HCT116 (cell line): ENCODE results near the gene SH3PXD2A. TPM values are rescaled to one million over a fixed set of nuclear protein-coding genes. Genes with fewer than 3 reads are reported as not detected.

Experiments
- ATAC-seq: fragments of 200-7000 bp; cut with Tn5 transposase; 2 replicates; pipeline ENCODE4 v1.9.1; 2020; ENCODE audit warnings: mild to moderate bottlenecking, moderate library complexity
- BruUV-seq: library from RNA; stranded (reverse); fragments of 400-500 nt; replicated peaks from 2 replicates; lab custom pipeline; 2021; lab: Mats Ljungman, UMichigan
- CTCF ChIA-PET: fragments of 300-600 bp; sonication (Branson Sonifier 250); formaldehyde crosslinking; loops from one replicate; lab custom pipeline; 2021; ENCODE audit warnings: antibody characterized with exemption; lab: Charles Lee
- POLR2A ChIA-PET: fragments of 300-600, 350-600 bp; sonication (Branson Sonifier 250); formaldehyde crosslinking; loops from one replicate; lab custom pipeline; 2021; ENCODE audit warnings: antibody characterized with exemption; lab: Charles Lee
- RAD21 ChIA-PET, 2 experiments: fragments of 300-600 bp; sonication (Branson Sonifier 250); formaldehyde crosslinking; loops; one replicate each; lab custom pipeline; 2023; ENCODE audit warnings: low total read pairs in 2 of 2; ENCODE audit not compliant: uncharacterized antibody in 2 of 2, unreplicated experiment in 2 of 2, low non-redundant PET in 1 of 2; lab: Charles Lee
- DNase-seq: peaks from one replicate; pipeline ENCODE4 v3.0.0-alpha.2; 2010; ENCODE audit warnings: low read depth, low spot score
- H2AFZ ChIP-seq: fragments of 200-600 bp; shearing (Covaris generic), sonication (generic); 2 replicates; pipeline ENCODE4 v1.6.1; 2017; ENCODE audit warnings: low read depth, mixed run types, mixed read lengths, antibody characterized with exemption, low read length; ENCODE audit not compliant: poor library complexity, severe bottlenecking
- H3K27ac ChIP-seq: 2 replicates; pipeline ENCODE4 v1.5.1; 2012; ENCODE audit warnings: low read depth, low read length
- H3K27me3 ChIP-seq: fragments of 200-600 bp; sonication (generic); 2 replicates; pipeline ENCODE4 v1.6.1; 2016; ENCODE audit warnings: mixed run types, low read length, mixed read lengths; ENCODE audit not compliant: insufficient read depth
- H3K36me3 ChIP-seq, 2 experiments: fragments of 200-500 bp in 1 of 2; fragments of 200-600 bp in 1 of 2; sonication (Bioruptor generic) in 1 of 2; sonication (generic) in 1 of 2; 2 replicates each; pipeline versions ENCODE4 v1.5.1 to v1.6.1; 2014 to 2016; ENCODE audit warnings: low read length in 2 of 2, inconsistent platforms in 1 of 2, mixed read lengths in 1 of 2, mixed run types in 1 of 2; ENCODE audit not compliant: insufficient read depth in 2 of 2, control insufficient read depth in 1 of 2
- H3K4me1 ChIP-seq, 2 experiments: fragments of 200-600 bp in 1 of 2; sonication (generic) in 1 of 2; 2 replicates each; pipeline versions ENCODE4 v1.5.1 to v1.6.1; 2012 to 2017; ENCODE audit warnings: low read length in 2 of 2, inconsistent platforms in 1 of 2, mild to moderate bottlenecking in 1 of 2, mixed read lengths in 1 of 2, mixed run types in 1 of 2, moderate library complexity in 1 of 2; ENCODE audit not compliant: insufficient read depth in 2 of 2, control insufficient read depth in 1 of 2
- H3K4me2 ChIP-seq: fragments of 200-600 bp; sonication (generic); 2 replicates; pipeline ENCODE4 v1.6.1; 2017; ENCODE audit warnings: mixed run types, low read length, mixed read lengths
- H3K4me3 ChIP-seq, 2 experiments: fragments of 200-600 bp in 1 of 2; sonication (generic) in 1 of 2; replicated peaks in 1 of 2; 2 replicates each; pipeline ENCODE4 v1.5.1; 2011 to 2016; ENCODE audit warnings: low read length in 2 of 2, control low read depth in 1 of 2, low read depth in 1 of 2, mild to moderate bottlenecking in 1 of 2, mixed read lengths in 1 of 2, mixed run types in 1 of 2
- H3K79me2 ChIP-seq: fragments of 200-600 bp; sonication (generic); 2 replicates; pipeline ENCODE4 v1.6.1; 2017; ENCODE audit warnings: mild to moderate bottlenecking, mixed run types, low read length, moderate library complexity, mixed read lengths; ENCODE audit not compliant: insufficient read depth
- H3K9ac ChIP-seq: fragments of 200-600 bp; sonication (generic); 2 replicates; pipeline ENCODE4 v1.6.1; 2016; ENCODE audit warnings: low read length, mixed read lengths
- H3K9me2 ChIP-seq: fragments of 200-600 bp; sonication (generic), shearing (Covaris generic); 2 replicates; pipeline ENCODE4 v1.6.1; 2017; ENCODE audit warnings: mixed run types, mild to moderate bottlenecking, moderate library complexity; ENCODE audit not compliant: insufficient read depth
- H3K9me3 ChIP-seq, 2 experiments: fragments of 200-500 bp in 1 of 2; fragments of 200-600 bp in 1 of 2; sonication (Bioruptor generic) in 1 of 2; sonication (generic) in 1 of 2; 2 replicates each; pipeline ENCODE4 v1.6.1; 2014 to 2017; ENCODE audit warnings: low read length in 2 of 2, mixed read lengths in 2 of 2, inconsistent platforms in 1 of 2, low read depth in 1 of 2, mild to moderate bottlenecking in 1 of 2, mixed run types in 1 of 2, moderate library complexity in 1 of 2; ENCODE audit not compliant: control insufficient read depth in 1 of 2, insufficient read depth in 1 of 2
- H4K20me1 ChIP-seq: fragments of 200-600 bp; sonication (generic), shearing (Covaris generic); 2 replicates; pipeline ENCODE4 v1.6.1; 2017; ENCODE audit warnings: mixed run types, mild to moderate bottlenecking, moderate library complexity; ENCODE audit not compliant: insufficient read depth
- CBX3 ChIP-seq: IDR thresholded peaks from 2 replicates; pipeline ENCODE4 v1.6.1; 2012; ENCODE audit warnings: low read depth
- EGR1 ChIP-seq: IDR thresholded peaks from 2 replicates; pipeline ENCODE4 v1.6.1; 2012; ENCODE audit warnings: low read depth
- FOSL1 ChIP-seq: IDR thresholded peaks from 2 replicates; pipeline ENCODE4 v1.6.1; 2012; ENCODE audit warnings: low read depth
- JUND ChIP-seq: IDR thresholded peaks from 2 replicates; pipeline ENCODE4 v1.6.1; 2012
- REST ChIP-seq: IDR thresholded peaks from 2 replicates; pipeline ENCODE4 v1.6.1; 2012; ENCODE audit warnings: low read depth
- SIN3A ChIP-seq: IDR thresholded peaks from 2 replicates; pipeline ENCODE4 v1.6.1; 2012; ENCODE audit warnings: low read depth
- SRF ChIP-seq: IDR thresholded peaks from 2 replicates; pipeline ENCODE4 v1.6.1; 2012; ENCODE audit warnings: low read depth
- YY1 ChIP-seq: IDR thresholded peaks from 2 replicates; pipeline ENCODE4 v1.6.1; 2011; ENCODE audit warnings: low read length, low read depth, moderate library complexity, mild to moderate bottlenecking; ENCODE audit not compliant: insufficient replicate concordance; ENCODE audit errors: extremely low read depth
- ZFX ChIP-seq: fragments of 450-650 bp; IDR thresholded peaks from 2 replicates; pipeline ENCODE4 v1.6.1; 2017
- ZNF274 ChIP-seq: fragments of 200-500 bp; sonication (Bioruptor generic); IDR thresholded peaks from 2 replicates; pipeline ENCODE4 v1.6.1; 2014; ENCODE audit warnings: mild to moderate bottlenecking, low read depth, low read length, inconsistent platforms
- intact Hi-C: fragments of 100-400 bp; cut with micrococcal nuclease; formaldehyde crosslinking; loops from 2 replicates; pipeline ENCODE4 v1.10.0; 2022
- total RNA-seq: library from RNA; stranded (reverse); gene quantifications from one replicate; pipeline ENCODE4 v1.2.1, GENCODE V29; 2021; ENCODE audit not compliant: unreplicated experiment
- TF ChIP-seq, protein P1 (sequence below): IDR thresholded peaks from 2 replicates; pipeline ENCODE4 v1.6.1; 2012
- TF ChIP-seq, protein P2 (sequence below): IDR thresholded peaks from 2 replicates; pipeline ENCODE4 v1.6.1; 2012

SH3PXD2A gene
- total RNA-seq, 1 experiment from 2014 or later, result 8.7 TPM

DNA sequence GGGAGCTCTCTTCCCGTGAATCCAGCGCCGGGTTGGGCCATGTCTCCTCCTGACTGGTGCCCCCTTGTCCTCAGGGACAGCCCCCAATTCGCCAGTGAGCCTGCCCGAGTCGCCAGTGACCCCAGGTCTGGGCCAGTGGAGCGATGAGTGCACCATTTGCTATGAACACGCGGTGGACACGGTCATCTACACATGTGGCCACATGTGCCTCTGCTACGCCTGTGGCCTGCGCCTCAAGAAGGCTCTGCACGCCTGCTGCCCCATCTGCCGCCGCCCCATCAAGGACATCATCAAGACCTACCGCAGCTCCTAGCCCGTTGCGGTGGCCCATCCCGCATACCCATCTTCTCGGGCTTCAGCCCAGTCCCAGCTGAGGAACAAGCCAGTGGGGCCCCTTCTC, 265.3 kb downstream of the SH3PXD2A start:
- ChIA-PET POLR2A (no interaction called here), CTCF (interaction anchor here (1.1 to 2.1 kb wide), 2 partner anchors 47 to 97 kb away, joined by 4 read pairs; no protein-coding TSS in a partner anchor), RAD21 (interaction anchor here in 1 of 2 experiments (1.0 kb wide), 1 partner anchor 96 kb away, joined by 4 read pairs; no protein-coding TSS in a partner anchor)
- Histone ChIP-seq H3K4me1 (no peaks in the 10 kb centered on the region), H3K4me2 (no peak overlapping the region), H3K4me3 (no peak overlapping the region), H3K9me3 (no peaks in the 10 kb centered on the region), H3K9me2 (no peaks in the 10 kb centered on the region), H4K20me1 (no peaks in the 10 kb centered on the region), H3K79me2 (no peaks in the 10 kb centered on the region), H3K9ac (no peak overlapping the region), H3K36me3 (no peaks in the 10 kb centered on the region), H2AFZ (no peak overlapping the region), H3K27ac (no peak overlapping the region), H3K27me3 (no peaks in the 10 kb centered on the region)
- DNase-seq, result no peak
- intact Hi-C loops, result no loop called here
- no peak for ATAC-seq
- no TSS peak for BruUV-seq
- no peak for TF ChIP-seq REST
- TF ChIP-seq, protein P1, sequence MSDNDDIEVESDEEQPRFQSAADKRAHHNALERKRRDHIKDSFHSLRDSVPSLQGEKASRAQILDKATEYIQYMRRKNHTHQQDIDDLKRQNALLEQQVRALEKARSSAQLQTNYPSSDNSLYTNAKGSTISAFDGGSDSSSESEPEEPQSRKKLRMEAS, result no peak
- no peak for TF ChIP-seq EGR1

GRCh38 chr10:103589074-103589630, 266.2 kb downstream of the SH3PXD2A start:
- intact Hi-C loops, result no loop called here
- TF ChIP-seq FOSL1, result no peak
- no peak for TF ChIP-seq SRF
- TF ChIP-seq CBX3, result no peak
- TF ChIP-seq SIN3A, result no peak
- TF ChIP-seq, protein P2, sequence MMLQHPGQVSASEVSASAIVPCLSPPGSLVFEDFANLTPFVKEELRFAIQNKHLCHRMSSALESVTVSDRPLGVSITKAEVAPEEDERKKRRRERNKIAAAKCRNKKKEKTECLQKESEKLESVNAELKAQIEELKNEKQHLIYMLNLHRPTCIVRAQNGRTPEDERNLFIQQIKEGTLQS, result no peak
- TF ChIP-seq ZFX, result no peak
- no peak for TF ChIP-seq YY1
- TF ChIP-seq ZNF274, result no peak
- no peak for TF ChIP-seq JUND
- TF ChIP-seq, all 23 proteins: peak for 0
- Histone ChIP-seq H3K4me2 (no peak overlapping the region), H3K9me3 (no peaks in the 10 kb centered on the region), H3K9ac (no peak overlapping the region), H3K4me1 (no peaks in the 10 kb centered on the region), H3K79me2 (no peaks in the 10 kb centered on the region), H3K36me3 (no peaks in the 10 kb centered on the region), H3K4me3 (no peak overlapping the region), H3K27ac (no peak overlapping the region), H4K20me1 (no peaks in the 10 kb centered on the region), H3K9me2 (no peaks in the 10 kb centered on the region), H3K27me3 (no peaks in the 10 kb centered on the region), H2AFZ (no peak overlapping the region)
- ATAC-seq (no peak), DNase-seq (no peak)
- no TSS peak for BruUV-seq
- RAD21 ChIA-PET, result interaction anchor here in 1 of 2 experiments (1.0 kb wide), 1 partner anchor 97 kb away, joined by 4 read pairs; no protein-coding TSS in a partner anchor
- POLR2A ChIA-PET, result no interaction called here
- CTCF ChIA-PET, result interaction anchor here (1.1 to 2.1 kb wide), 3 partner anchors 25 to 98 kb away, joined by 3 to 4 read pairs (median 4); no protein-coding TSS in a partner anchor
